Natural killer cell (primary cell): Measurements from ENCODE around the gene HDAC4. TPM values are rescaled to one million over a fixed set of nuclear protein-coding genes. Genes with fewer than 3 reads are reported as not detected.
A peak's percentile ranks its signal among the peaks of the same experiment; 100 is the strongest.

Source experiments
- ATAC-seq, 3 donors: fragments of 150-1000 bp in 2 of 3; fragments of 200-7000 bp in 1 of 3; cut with Tn5 transposase; 1 replicate in 1 of 3; 2 replicates in 2 of 3; pipeline ENCODE4 v1.10.0; 2021; ENCODE audit warnings: mild to moderate bottlenecking in 2 of 3, moderate library complexity in 2 of 3
- DNase-seq, 2 donors: peaks; one replicate each; pipeline versions ENCODE4 v3.0.0 to v3.0.0-alpha.2; 2013 to 2021; ENCODE audit warnings: mixed read lengths in 1 of 2
- H3K27ac ChIP-seq: one replicate; pipeline ENCODE4 v1.5.1; 2013; ENCODE audit warnings: mild to moderate bottlenecking, low read length
- H3K27me3 ChIP-seq: one replicate; pipeline ENCODE4 v1.6.1; 2013; ENCODE audit warnings: low read length; ENCODE audit not compliant: control insufficient read depth, insufficient read depth
- H3K36me3 ChIP-seq: one replicate; pipeline ENCODE4 v1.6.1; 2013; ENCODE audit warnings: low read length; ENCODE audit not compliant: control insufficient read depth, insufficient read depth
- H3K4me1 ChIP-seq: one replicate; pipeline ENCODE4 v1.6.1; 2013; ENCODE audit warnings: low read length; ENCODE audit not compliant: control insufficient read depth, insufficient read depth
- H3K4me3 ChIP-seq: one replicate; pipeline ENCODE4 v1.5.1; 2013; ENCODE audit warnings: low read length
- H3K9me3 ChIP-seq: one replicate; pipeline ENCODE4 v1.6.1; 2013; ENCODE audit warnings: low read length; ENCODE audit not compliant: control insufficient read depth, insufficient read depth
- H3K27ac Mint-ChIP-seq, 2 donors: one replicate each; pipeline ENCODE4 v1.8.0; 2022; ENCODE audit warnings: mild to moderate bottlenecking in 2 of 2, mixed read lengths in 2 of 2, moderate library complexity in 1 of 2
- H3K27me3 Mint-ChIP-seq, 2 donors: one replicate each; pipeline ENCODE4 v1.8.0; 2022; ENCODE audit warnings: low read depth in 2 of 2, mixed read lengths in 2 of 2
- H3K36me3 Mint-ChIP-seq: one replicate; pipeline ENCODE4 v1.8.0; 2022; ENCODE audit warnings: mixed read lengths
- H3K4me1 Mint-ChIP-seq, 2 donors: one replicate each; pipeline ENCODE4 v1.8.0; 2022; ENCODE audit warnings: mixed read lengths in 2 of 2
- H3K4me3 Mint-ChIP-seq: one replicate; pipeline ENCODE4 v1.8.0; 2022; ENCODE audit warnings: mild to moderate bottlenecking, moderate library complexity, mixed read lengths
- H3K9me3 Mint-ChIP-seq, 2 donors: one replicate each; pipeline ENCODE4 v1.8.0; 2022; ENCODE audit warnings: mixed read lengths in 2 of 2
- WGBS: methylation state at CpG from one replicate; pipeline ENCODE4 v1.1.7; 2013; ENCODE audit warnings: missing lambda C conversion rate; ENCODE audit not compliant: insufficient coverage; 5-methylcytosine and 5-hydroxymethylcytosine counted together
- intact Hi-C: fragments of 100-400 bp; cut with micrococcal nuclease; formaldehyde crosslinking; loops from one replicate; pipeline ENCODE4 v1.14.2; 2022
- total RNA-seq, 4 donors: library from RNA; stranded (reverse); fragments of 120-200 nt in 1 of 4; gene quantifications; one replicate each; pipeline versions ENCODE4 v1.2.3 to v1.2.4, GENCODE V29; 2013 to 2022
- TF ChIP-seq, protein P1 (sequence below): fragments of 200-600 bp; IDR thresholded peaks from one replicate; pipeline ENCODE4 v1.8.0; 2022; ENCODE audit warnings: antibody characterized with exemption

HDAC4 gene
- total RNA-seq, 3 donors from 2014 or later (not counting 1 experiment from before 2014, with no cell fraction given): 74.9 to 105 (median 100) TPM

GRCh38 chr2:239061121-239061666 lies 339.6 kb downstream of the HDAC4 start:
- Histone ChIP-seq H3K9me3 (no peaks in the 10 kb centered on the region), H3K27me3 (no peaks in the 10 kb centered on the region), H3K4me1 (no peaks in the 10 kb centered on the region), H3K27ac (no peak overlapping the region), H3K4me3 (no peak overlapping the region), H3K36me3 (peaks cover 39% of the 10 kb centered on the region)
- Mint-ChIP-seq H3K4me1 (peaks cover 0 to 8% of the 10 kb centered on the region in 2 donors), H3K36me3 (no peaks in the 10 kb centered on the region), H3K9me3 (no peaks in the 10 kb centered on the region), H3K27me3 (no peaks in the 10 kb centered on the region), H3K27ac (peak overlapping the region in 1 of 2 donors; percentile 70), H3K4me3 (no peak overlapping the region)
- DNase-seq (no peak), ATAC-seq (peak in 1 of 3 donors; percentile 36)
- WGBS: 97% methylated on average over 12 of the region's 12 CpGs
- TF ChIP-seq, protein P1, sequence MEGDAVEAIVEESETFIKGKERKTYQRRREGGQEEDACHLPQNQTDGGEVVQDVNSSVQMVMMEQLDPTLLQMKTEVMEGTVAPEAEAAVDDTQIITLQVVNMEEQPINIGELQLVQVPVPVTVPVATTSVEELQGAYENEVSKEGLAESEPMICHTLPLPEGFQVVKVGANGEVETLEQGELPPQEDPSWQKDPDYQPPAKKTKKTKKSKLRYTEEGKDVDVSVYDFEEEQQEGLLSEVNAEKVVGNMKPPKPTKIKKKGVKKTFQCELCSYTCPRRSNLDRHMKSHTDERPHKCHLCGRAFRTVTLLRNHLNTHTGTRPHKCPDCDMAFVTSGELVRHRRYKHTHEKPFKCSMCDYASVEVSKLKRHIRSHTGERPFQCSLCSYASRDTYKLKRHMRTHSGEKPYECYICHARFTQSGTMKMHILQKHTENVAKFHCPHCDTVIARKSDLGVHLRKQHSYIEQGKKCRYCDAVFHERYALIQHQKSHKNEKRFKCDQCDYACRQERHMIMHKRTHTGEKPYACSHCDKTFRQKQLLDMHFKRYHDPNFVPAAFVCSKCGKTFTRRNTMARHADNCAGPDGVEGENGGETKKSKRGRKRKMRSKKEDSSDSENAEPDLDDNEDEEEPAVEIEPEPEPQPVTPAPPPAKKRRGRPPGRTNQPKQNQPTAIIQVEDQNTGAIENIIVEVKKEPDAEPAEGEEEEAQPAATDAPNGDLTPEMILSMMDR: no peak
- intact Hi-C loops: no loop called here

DNA sequence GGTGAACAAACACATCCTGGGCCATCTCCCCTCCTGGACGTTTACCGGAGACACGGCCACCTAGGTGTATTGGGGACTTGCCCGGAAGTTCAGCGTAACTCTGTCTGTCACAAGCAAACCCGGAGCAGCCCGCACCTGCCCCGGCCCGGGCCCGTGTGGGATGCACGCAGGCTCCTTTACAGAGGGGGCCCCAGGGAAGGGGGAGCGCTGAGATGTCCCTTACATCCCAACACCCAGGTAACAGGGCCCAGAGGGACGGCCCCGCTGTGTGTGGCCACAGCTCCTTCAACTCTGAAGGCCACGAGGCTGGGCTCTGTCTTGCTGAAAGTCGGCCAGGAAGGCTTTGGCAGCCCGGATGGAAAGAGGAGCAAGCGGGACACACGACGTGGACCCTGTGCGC lies 340.1 kb downstream of the HDAC4 start:
- Histone ChIP-seq H3K27me3 (no peaks in the 10 kb centered on the region), H3K4me1 (no peaks in the 10 kb centered on the region), H3K4me3 (no peak overlapping the region), H3K27ac (no peak overlapping the region), H3K36me3 (peaks cover 37% of the 10 kb centered on the region), H3K9me3 (no peaks in the 10 kb centered on the region)
- DNase-seq (no peak), ATAC-seq (no peak)
- TF ChIP-seq, protein P1: no peak
- Mint-ChIP-seq H3K36me3 (no peaks in the 10 kb centered on the region), H3K27ac (peak overlapping the region in 1 of 2 donors; percentile 70), H3K4me1 (peaks cover 0 to 8% of the 10 kb centered on the region in 2 donors), H3K9me3 (no peaks in the 10 kb centered on the region), H3K27me3 (no peaks in the 10 kb centered on the region), H3K4me3 (no peak overlapping the region)
- intact Hi-C loops: no loop called here
- WGBS: 95% methylated on average over 21 of the region's 21 CpGs

DNA sequence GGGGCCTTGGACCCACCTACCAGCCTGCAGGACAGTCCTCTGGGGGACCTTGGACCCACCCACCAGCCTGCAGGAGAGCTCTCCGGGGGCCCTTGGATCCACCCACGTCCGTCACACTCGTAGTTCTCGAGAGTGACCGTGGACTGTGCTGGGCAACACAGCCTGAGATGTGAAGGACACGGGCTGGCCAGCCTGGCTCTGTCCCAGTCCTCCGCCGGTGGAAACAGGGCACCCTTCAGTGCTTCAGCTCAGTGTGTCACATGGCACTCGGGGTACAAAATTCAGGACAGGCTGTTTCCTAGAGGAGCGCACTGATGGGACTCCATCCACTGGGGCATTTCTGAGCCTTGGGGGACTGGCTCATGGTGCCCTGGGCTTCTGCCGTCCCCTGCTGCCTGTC lies 341.0 kb downstream of the HDAC4 start:
- Mint-ChIP-seq H3K9me3 (no peaks in the 10 kb centered on the region), H3K27ac (no peak overlapping the region), H3K36me3 (no peaks in the 10 kb centered on the region), H3K4me3 (no peak overlapping the region), H3K4me1 (peaks cover 4 to 8% of the 10 kb centered on the region in 2 donors), H3K27me3 (no peaks in the 10 kb centered on the region)
- WGBS: 98% methylated on average over 12 of the region's 12 CpGs
- ATAC-seq: no peak
- Histone ChIP-seq H3K27me3 (no peaks in the 10 kb centered on the region), H3K4me1 (no peaks in the 10 kb centered on the region), H3K4me3 (no peak overlapping the region), H3K27ac (no peak overlapping the region), H3K36me3 (peaks cover 29% of the 10 kb centered on the region), H3K9me3 (no peaks in the 10 kb centered on the region)
- DNase-seq: no peak
- TF ChIP-seq, protein P1: no peak
- intact Hi-C loops: no loop called here

GRCh38 chr2:239058766-239059165 lies 342.1 kb downstream of the HDAC4 start:
- Mint-ChIP-seq H3K9me3 (no peaks in the 10 kb centered on the region), H3K4me3 (no peak overlapping the region), H3K27me3 (no peaks in the 10 kb centered on the region), H3K36me3 (no peaks in the 10 kb centered on the region), H3K4me1 (peaks cover 4 to 8% of the 10 kb centered on the region in 2 donors), H3K27ac (no peak overlapping the region)
- DNase-seq: no peak
- Histone ChIP-seq H3K36me3 (peaks cover 32% of the 10 kb centered on the region), H3K27me3 (no peaks in the 10 kb centered on the region), H3K27ac (no peak overlapping the region), H3K4me3 (no peak overlapping the region), H3K9me3 (no peaks in the 10 kb centered on the region), H3K4me1 (no peaks in the 10 kb centered on the region)
- intact Hi-C loops: no loop called here
- no peak for ATAC-seq
- TF ChIP-seq, protein P1: no peak
- WGBS: 53% methylated on average over 8 of the region's 8 CpGs
